Neural progenitor cell (in vitro differentiated cells): ENCODE results near the gene BTBD9. TPM values are rescaled to one million over a fixed set of nuclear protein-coding genes. Genes with fewer than 3 reads are reported as not detected.

Experiments
- DNase-seq: peaks from one replicate; pipeline ENCODE4 v3.0.0-alpha.2; 2016; ENCODE audit warnings: low spot score
- H2AFZ ChIP-seq: fragments of 200-600 bp; sonication (generic); replicated peaks from 2 replicates; pipeline ENCODE4 v1.6.1; 2016; ENCODE audit warnings: antibody characterized with exemption
- H3F3A ChIP-seq: fragments of 200-600 bp; sonication (generic); 2 replicates; pipeline ENCODE4 v1.6.1; 2016; ENCODE audit warnings: antibody characterized with exemption, low read depth
- H3K27ac ChIP-seq: fragments of 200-600 bp; sonication (generic); 2 replicates; pipeline ENCODE4 v1.5.1; 2016; ENCODE audit warnings: mild to moderate bottlenecking
- H3K27me3 ChIP-seq: fragments of 200-600 bp; sonication (generic); 2 replicates; pipeline ENCODE4 v1.6.1; 2016; ENCODE audit warnings: mild to moderate bottlenecking, moderate library complexity
- H3K36me3 ChIP-seq: fragments of 200-600 bp; sonication (generic); 2 replicates; pipeline ENCODE4 v1.5.1; 2016
- H3K4me1 ChIP-seq: fragments of 200-600 bp; sonication (generic); 2 replicates; pipeline ENCODE4 v1.6.1; 2016; ENCODE audit warnings: mixed run types
- H3K4me2 ChIP-seq: fragments of 200-600 bp; sonication (generic); 2 replicates; pipeline ENCODE4 v1.6.1; 2016
- H3K4me3 ChIP-seq: fragments of 200-600 bp; sonication (generic); 2 replicates; pipeline ENCODE4 v1.5.1; 2016
- H3K79me2 ChIP-seq: fragments of 200-600 bp; sonication (generic); 2 replicates; pipeline ENCODE4 v1.6.1; 2016; ENCODE audit warnings: low read depth
- H3K9ac ChIP-seq: fragments of 200-600 bp; sonication (generic); 2 replicates; pipeline ENCODE4 v1.6.1; 2016
- H3K9me3 ChIP-seq: fragments of 200-600 bp; sonication (generic); 2 replicates; pipeline ENCODE4 v1.5.1; 2016; ENCODE audit warnings: low read depth
- H4K20me1 ChIP-seq: fragments of 200-600 bp; sonication (generic); 2 replicates; pipeline ENCODE4 v1.6.1; 2016; ENCODE audit warnings: low read depth
- H3K27ac Mint-ChIP-seq: 3 replicates; pipeline ENCODE4 v1.8.0; 2021; ENCODE audit warnings: mixed read lengths
- H3K27me3 Mint-ChIP-seq: 2 replicates; pipeline ENCODE4 v1.8.0; 2022; ENCODE audit warnings: low read depth, mild to moderate bottlenecking, inconsistent platforms, moderate library complexity, mixed read lengths; ENCODE audit not compliant: insufficient read depth
- H3K36me3 Mint-ChIP-seq: 3 replicates; pipeline ENCODE4 v1.8.0; 2021; ENCODE audit warnings: mixed read lengths
- H3K4me1 Mint-ChIP-seq: 3 replicates; pipeline ENCODE4 v1.8.0; 2021; ENCODE audit warnings: mixed read lengths
- H3K4me3 Mint-ChIP-seq: 3 replicates; pipeline ENCODE4 v1.8.0; 2021; ENCODE audit warnings: mild to moderate bottlenecking, moderate library complexity, mixed read lengths
- H3K9me3 Mint-ChIP-seq: 3 replicates; pipeline ENCODE4 v1.8.0; 2020; ENCODE audit warnings: mixed read lengths
- CTCF ChIP-seq: fragments of 200-600 bp; sonication (generic); IDR thresholded peaks from 2 replicates; pipeline ENCODE4 v1.5.1; 2017; ENCODE audit warnings: antibody characterized with exemption, mild to moderate bottlenecking
- EZH2 ChIP-seq: fragments of 200-600 bp; sonication (generic); IDR thresholded peaks from 2 replicates; pipeline ENCODE4 v1.6.1; 2017; ENCODE audit warnings: antibody characterized with exemption, mild to moderate bottlenecking, moderate library complexity
- EZH2phosphoT487 ChIP-seq: fragments of 200-600 bp; sonication (generic); IDR thresholded peaks from 2 replicates; pipeline ENCODE4 v1.6.1; 2017; ENCODE audit warnings: antibody characterized with exemption
- total RNA-seq: library from RNA; depleted of rRNA; stranded (reverse); fragments of >200 nt; gene quantifications from 2 replicates; pipeline ENCODE4 v1.2.3, GENCODE V29; 2015; ENCODE audit warnings: low replicate concordance

The BTBD9 gene
- total RNA-seq, 1 donor from 2014 or later: 16.9 TPM

- no peaks in the 10 kb centered on the region for H3K27me3 ChIP-seq
- H3K9me3 ChIP-seq: no peaks in the 10 kb centered on the region
- Mint-ChIP-seq H3K4me1 (no peaks in the 10 kb centered on the region), H3K4me3 (no peak overlapping the region), H3K9me3 (no peaks in the 10 kb centered on the region), H3K27me3 (peaks cover 2% of the 10 kb centered on the region), H3K27ac (no peak overlapping the region), H3K36me3 (no peaks in the 10 kb centered on the region)
- peaks cover 4% of the 10 kb centered on the region for H3K4me1 ChIP-seq
- no peaks in the 10 kb centered on the region for H4K20me1 ChIP-seq
- no peak overlapping the region for H2AFZ ChIP-seq
- H3K4me3 ChIP-seq: no peak overlapping the region
- no peaks in the 10 kb centered on the region for H3K36me3 ChIP-seq
- H3K9ac ChIP-seq: no peak overlapping the region
- no peaks in the 10 kb centered on the region for H3F3A ChIP-seq
- H3K27ac ChIP-seq: no peak overlapping the region
- DNase-seq: no peak
- no peak for TF ChIP-seq CTCF
- TF ChIP-seq EZH2: no peak
- TF ChIP-seq EZH2phosphoT487: no peak
- H3K4me2 ChIP-seq: no peak overlapping the region
- no peaks in the 10 kb centered on the region for H3K79me2 ChIP-seq
Observed at GRCh38 chr6:38514399-38514798, 125.3 kb downstream of the BTBD9 start.

- Histone ChIP-seq H4K20me1 (no peaks in the 10 kb centered on the region), H3K4me2 (no peak overlapping the region), H3K4me3 (no peak overlapping the region), H3K27me3 (no peaks in the 10 kb centered on the region), H2AFZ (no peak overlapping the region), H3K27ac (no peak overlapping the region), H3K9me3 (no peaks in the 10 kb centered on the region), H3K36me3 (no peaks in the 10 kb centered on the region), H3F3A (no peaks in the 10 kb centered on the region), H3K4me1 (peaks cover 11% of the 10 kb centered on the region), H3K79me2 (no peaks in the 10 kb centered on the region), H3K9ac (no peak overlapping the region)
- no peaks in the 10 kb centered on the region for H3K9me3 Mint-ChIP-seq
- no peak overlapping the region for H3K4me3 Mint-ChIP-seq
- H3K27ac Mint-ChIP-seq: no peak overlapping the region
- TF ChIP-seq EZH2phosphoT487 (no peak), CTCF (no peak), EZH2 (no peak)
- H3K4me1 Mint-ChIP-seq: no peaks in the 10 kb centered on the region
- H3K36me3 Mint-ChIP-seq: no peaks in the 10 kb centered on the region
- no peak for DNase-seq
- peaks cover 2% of the 10 kb centered on the region for H3K27me3 Mint-ChIP-seq
Observed at GRCh38 chr6:38512211-38512610, 127.5 kb downstream of the BTBD9 start.

- no peaks in the 10 kb centered on the region for H3F3A ChIP-seq
- H3K27ac ChIP-seq: no peak overlapping the region
- H3K9ac ChIP-seq: no peak overlapping the region
- H4K20me1 ChIP-seq: no peaks in the 10 kb centered on the region
- no peak overlapping the region for H3K4me2 ChIP-seq
- H3K4me3 Mint-ChIP-seq: no peak overlapping the region
- no peaks in the 10 kb centered on the region for H3K36me3 ChIP-seq
- H3K27me3 Mint-ChIP-seq: peaks cover 2% of the 10 kb centered on the region
- no peaks in the 10 kb centered on the region for H3K79me2 ChIP-seq
- peaks cover 11% of the 10 kb centered on the region for H3K4me1 ChIP-seq
- no peaks in the 10 kb centered on the region for H3K36me3 Mint-ChIP-seq
- H3K27me3 ChIP-seq: no peaks in the 10 kb centered on the region
- H3K9me3 ChIP-seq: no peaks in the 10 kb centered on the region
- no peak for DNase-seq
- H3K4me3 ChIP-seq: no peak overlapping the region
- no peak overlapping the region for H2AFZ ChIP-seq
- H3K9me3 Mint-ChIP-seq: no peaks in the 10 kb centered on the region
- H3K4me1 Mint-ChIP-seq: no peaks in the 10 kb centered on the region
- no peak overlapping the region for H3K27ac Mint-ChIP-seq
- TF ChIP-seq EZH2 (no peak), CTCF (no peak), EZH2phosphoT487 (no peak)
Observed at GRCh38 chr6:38510205-38510604, 129.5 kb downstream of the BTBD9 start.
